DOHH2 (cell line): ENCODE results near the gene WWOX.

Experiments used
- EZH2phosphoT487 ChIP-seq: fragments of 200-600 bp; sonication (generic); IDR thresholded peaks from 2 replicates; pipeline ENCODE4 v1.6.1; 2017; ENCODE audit warnings: borderline replicate concordance, mild to moderate bottlenecking, antibody characterized with exemption, low read length, moderate library complexity, mixed read lengths
- TF ChIP-seq, protein P1 (sequence below): fragments of 200-600 bp; sonication (generic); IDR thresholded peaks from one replicate; pipeline ENCODE4 v1.5.1; 2014; ENCODE audit warnings: antibody characterized with exemption, mild to moderate bottlenecking, low read depth, low read length; ENCODE audit not compliant: poor library complexity, severe bottlenecking

DNA sequence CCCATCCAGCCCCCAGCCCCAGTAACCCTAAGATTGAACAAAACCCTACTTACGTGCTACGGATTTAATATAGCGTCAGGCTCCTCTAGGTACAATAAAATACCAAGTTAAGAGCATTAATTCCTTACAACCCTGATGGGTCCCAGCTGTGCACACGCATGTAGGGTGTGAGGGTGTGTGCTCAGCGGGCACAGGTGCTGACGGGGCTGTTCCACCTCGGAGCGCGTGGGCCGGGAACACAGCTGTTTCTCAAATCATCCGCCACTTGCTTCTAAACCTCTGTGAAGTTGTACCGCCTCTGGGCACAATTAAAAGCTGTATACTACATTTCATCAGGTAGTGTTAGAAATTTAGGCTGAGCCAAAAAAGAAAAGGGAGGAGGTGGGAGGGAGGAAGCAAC, 1022.5 kb downstream of the WWOX start:
- TF ChIP-seq, protein P1, sequence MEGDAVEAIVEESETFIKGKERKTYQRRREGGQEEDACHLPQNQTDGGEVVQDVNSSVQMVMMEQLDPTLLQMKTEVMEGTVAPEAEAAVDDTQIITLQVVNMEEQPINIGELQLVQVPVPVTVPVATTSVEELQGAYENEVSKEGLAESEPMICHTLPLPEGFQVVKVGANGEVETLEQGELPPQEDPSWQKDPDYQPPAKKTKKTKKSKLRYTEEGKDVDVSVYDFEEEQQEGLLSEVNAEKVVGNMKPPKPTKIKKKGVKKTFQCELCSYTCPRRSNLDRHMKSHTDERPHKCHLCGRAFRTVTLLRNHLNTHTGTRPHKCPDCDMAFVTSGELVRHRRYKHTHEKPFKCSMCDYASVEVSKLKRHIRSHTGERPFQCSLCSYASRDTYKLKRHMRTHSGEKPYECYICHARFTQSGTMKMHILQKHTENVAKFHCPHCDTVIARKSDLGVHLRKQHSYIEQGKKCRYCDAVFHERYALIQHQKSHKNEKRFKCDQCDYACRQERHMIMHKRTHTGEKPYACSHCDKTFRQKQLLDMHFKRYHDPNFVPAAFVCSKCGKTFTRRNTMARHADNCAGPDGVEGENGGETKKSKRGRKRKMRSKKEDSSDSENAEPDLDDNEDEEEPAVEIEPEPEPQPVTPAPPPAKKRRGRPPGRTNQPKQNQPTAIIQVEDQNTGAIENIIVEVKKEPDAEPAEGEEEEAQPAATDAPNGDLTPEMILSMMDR, result no peak
- no peak for TF ChIP-seq EZH2phosphoT487
